Stimulated activated CD8-positive, alpha-beta memory T cell treated with anti-CD3 and anti-CD28 coated beads, Interleukin-4, amount 100 ng/mL, for 24 hours (primary cell): ENCODE results near the gene CC2D1A.
"Not testable (repeated sequence)": the region's sequence is repeated elsewhere in the genome, so short reads cannot be mapped to it uniquely, and the experiment has no call there.

Source experiments
- DNase-seq: peaks from one replicate; pipeline ENCODE4 v3.0.0-alpha.2; 2020; ENCODE audit warnings: low read depth

The CC2D1A gene

GRCh38 chr19:13908674-13909073 is 2.7 kb downstream of the CC2D1A start:
- no peak for DNase-seq

GRCh38 chr19:13909430-13909829 is 3.4 kb downstream of the CC2D1A start:
- no peak for DNase-seq

GRCh38 chr19:13913352-13913751 is 7.4 kb downstream of the CC2D1A start:
- DNase-seq, result no peak

- DNase-seq, result no peak
These were observed 8.8 kb downstream of the CC2D1A start for GRCh38 chr19:13914777-13915176.

GRCh38 chr19:13917888-13918406 is 11.9 kb downstream of the CC2D1A start:
- DNase-seq, result no peak

GRCh38 chr19:13918726-13919411 is 12.9 kb downstream of the CC2D1A start:
- DNase-seq, result no peak

GRCh38 chr19:13920524-13920923 is 14.5 kb downstream of the CC2D1A start:
- no peak for DNase-seq

- no peak for DNase-seq
These were observed 15.1 kb downstream of the CC2D1A start for GRCh38 chr19:13920940-13921747.

GRCh38 chr19:13922118-13922517 is 16.1 kb downstream of the CC2D1A start:
- not testable (repeated sequence) for DNase-seq

GRCh38 chr19:13923194-13923987 is 17.4 kb downstream of the CC2D1A start:
- no peak for DNase-seq

- DNase-seq, result no peak
These were observed 20.0 kb downstream of the CC2D1A start for GRCh38 chr19:13926010-13926409.

GRCh38 chr19:13926715-13927114 is 20.7 kb downstream of the CC2D1A start:
- no peak for DNase-seq

- no peak for DNase-seq
These were observed 23.3 kb downstream of the CC2D1A start for GRCh38 chr19:13929340-13929739.

- no peak for DNase-seq
These were observed 24.0 kb downstream of the CC2D1A start for GRCh38 chr19:13929956-13930355.

GRCh38 chr19:13930402-13930801 is 24.4 kb downstream of the CC2D1A start:
- DNase-seq, result no peak

GRCh38 chr19:13931391-13932148 is 25.6 kb downstream of the CC2D1A start:
- DNase-seq, result no peak

- DNase-seq, result no peak
These were observed 26.2 kb downstream of the CC2D1A start for GRCh38 chr19:13932149-13932637.

- DNase-seq, result no peak
These were observed 27.0 kb downstream of the CC2D1A start for GRCh38 chr19:13932911-13933393.

- no peak for DNase-seq
These were observed 28.7 kb downstream of the CC2D1A start for GRCh38 chr19:13934785-13935109.

GRCh38 chr19:13935765-13936510 is 29.9 kb downstream of the CC2D1A start:
- no peak for DNase-seq
